Keratinocyte (primary cell): ENCODE measurements around the gene LTBP3. TPM values are rescaled to one million over a fixed set of nuclear protein-coding genes. Genes with fewer than 3 reads are reported as not detected.

Experiments
- DNase-seq: peaks from one replicate; pipeline ENCODE4 v3.0.0-alpha.2; 2011; ENCODE audit warnings: low read depth, missing footprints, low spot score
- FAIRE-seq: peaks from 2 replicates; lab custom pipeline; 2011; peaks lifted over from hg19 to GRCh38; lab: Jason Lieb, UNC
- H2AFZ ChIP-seq: 2 replicates; pipeline ENCODE4 v1.6.0; 2012; ENCODE audit warnings: low read length, control low read depth, inconsistent platforms; ENCODE audit not compliant: control insufficient read depth
- H3K27ac ChIP-seq: 2 replicates; pipeline ENCODE4 v1.5.1; 2011; ENCODE audit warnings: low read length; ENCODE audit not compliant: control insufficient read depth, insufficient read depth
- H3K27me3 ChIP-seq: 3 replicates; pipeline ENCODE4 v1.6.0; 2011; ENCODE audit warnings: low read length; ENCODE audit not compliant: control insufficient read depth, insufficient read depth; ENCODE audit errors: extremely low read depth
- H3K36me3 ChIP-seq, 2 experiments: 2 replicates in 1 of 2; 3 replicates in 1 of 2; pipeline ENCODE4 v1.5.1; 2011; ENCODE audit warnings: low read length in 2 of 2, mild to moderate bottlenecking in 1 of 2; ENCODE audit not compliant: control insufficient read depth in 2 of 2, insufficient read depth in 2 of 2; ENCODE audit errors: extremely low read depth in 1 of 2
- H3K4me1 ChIP-seq: 3 replicates; pipeline ENCODE4 v1.5.1; 2011; ENCODE audit warnings: low read length; ENCODE audit not compliant: control insufficient read depth, insufficient read depth; ENCODE audit errors: extremely low read depth
- H3K4me2 ChIP-seq: 3 replicates; pipeline ENCODE4 v1.6.0; 2011; ENCODE audit warnings: low read depth, low read length; ENCODE audit not compliant: control insufficient read depth, insufficient read depth; ENCODE audit errors: extremely low read depth
- H3K4me3 ChIP-seq, 3 experiments: fragments of 200-600 bp in 1 of 3; sonication (generic) in 1 of 3; 2 replicates in 2 of 3; 3 replicates in 1 of 3; pipeline ENCODE4 v1.5.1; 2011 to 2016; ENCODE audit warnings: low read length in 3 of 3, mild to moderate bottlenecking in 3 of 3, control low read depth in 2 of 3, inconsistent platforms in 1 of 3, low read depth in 1 of 3, mixed read lengths in 1 of 3, mixed run types in 1 of 3, moderate library complexity in 1 of 3; ENCODE audit not compliant: control insufficient read depth in 2 of 3, insufficient read depth in 2 of 3; ENCODE audit errors: extremely low read depth in 1 of 3
- H3K79me2 ChIP-seq: 2 replicates; pipeline ENCODE4 v1.6.0; 2012; ENCODE audit warnings: low read length; ENCODE audit not compliant: control insufficient read depth, insufficient read depth
- H3K9ac ChIP-seq: 3 replicates; pipeline ENCODE4 v1.6.0; 2011; ENCODE audit warnings: low read length; ENCODE audit not compliant: control insufficient read depth, insufficient read depth; ENCODE audit errors: extremely low read depth
- H3K9me1 ChIP-seq: 3 replicates; pipeline ENCODE4 v1.6.0; 2011; ENCODE audit warnings: low read length; ENCODE audit not compliant: control insufficient read depth, insufficient read depth; ENCODE audit errors: extremely low read depth
- H3K9me3 ChIP-seq: 2 replicates; pipeline ENCODE4 v1.5.1; 2012; ENCODE audit warnings: low read depth, low read length; ENCODE audit not compliant: control insufficient read depth
- H4K20me1 ChIP-seq: 3 replicates; pipeline ENCODE4 v1.6.0; 2011; ENCODE audit warnings: low read length; ENCODE audit not compliant: control insufficient read depth, insufficient read depth; ENCODE audit errors: extremely low read depth
- CTCF ChIP-seq, 3 experiments: IDR thresholded peaks in 1 of 3; conservative IDR thresholded peaks in 1 of 3; optimal IDR thresholded peaks in 1 of 3; 2 replicates in 2 of 3; 3 replicates in 1 of 3; pipeline versions ENCODE3 to v1.5.1; 2011; ENCODE audit warnings: low read length in 3 of 3, mild to moderate bottlenecking in 3 of 3, moderate library complexity in 2 of 3, control low read depth in 1 of 3, inconsistent platforms in 1 of 3; ENCODE audit not compliant: insufficient read depth in 2 of 3; ENCODE audit errors: extremely low read depth in 1 of 3
- EZH2 ChIP-seq: IDR thresholded peaks from one replicate; pipeline ENCODE4 v1.6.1; 2012; ENCODE audit warnings: inconsistent platforms, mild to moderate bottlenecking, low read length, moderate library complexity
- dilution Hi-C: fragments of 300-500 bp; cut with MboI; formaldehyde crosslinking; loops from one replicate; pipeline ENCODE4 v1.7.0; 2020; ENCODE audit warnings: low sequenced_read_pairs; ENCODE audit not compliant: extremely low pct_ligation_motif_present
- polyA plus RNA-seq, 5 experiments: library from polyadenylated mRNA; depleted of rRNA in 3 of 5; stranded (reverse) in 3 of 5; stranded (forward) in 1 of 5; unstranded in 1 of 5; fragments of >200 nt; gene quantifications; 1 replicate in 1 of 5; 2 replicates in 3 of 5; 3 replicates in 1 of 5; pipeline versions ENCODE4 v1.2.1 to v1.2.3, GENCODE V29; 2011 to 2012; ENCODE audit warnings: missing spikeins in 2 of 5, low read depth in 1 of 5, low replicate concordance in 1 of 5

LTBP3 gene
- polyA plus RNA-seq, 1 donor (not counting 4 experiments of a cell fraction or from before 2014, with no cell fraction given) = 9.1 TPM

- dilution Hi-C loops = no loop called here
These were observed 60.0 kb downstream of the LTBP3 start for GRCh38 chr11:65498042-65498726.

GRCh38 chr11:65497141-65498041, 60.8 kb downstream of the LTBP3 start:
- dilution Hi-C loops = no loop called here
- no peak for FAIRE-seq
- peak overlapping the region; percentile 100 for H3K4me2 ChIP-seq
- peaks cover 4 to 20% of the 10 kb centered on the region in 2 experiments for H3K36me3 ChIP-seq
- no peaks in the 10 kb centered on the region for H3K27me3 ChIP-seq
- no peaks in the 10 kb centered on the region for H3K9me3 ChIP-seq
- no peak overlapping the region for H2AFZ ChIP-seq
- H3K27ac ChIP-seq = peak overlapping the region; percentile 100
- peak overlapping the region; percentile 48 to 99 (median 94) for H3K4me3 ChIP-seq
- H4K20me1 ChIP-seq = peaks cover 29% of the 10 kb centered on the region
- DNase-seq = no peak
- peaks cover 56% of the 10 kb centered on the region for H3K79me2 ChIP-seq
- peak in 1 of 3 experiments; percentile 0 for TF ChIP-seq CTCF (optimal IDR thresholded peaks at IDR 0.05 in 1 of 3, IDR thresholded peaks at IDR 0.05 in 1 of 3, conservative IDR thresholded peaks at IDR 0.05 in 1 of 3; ENCODE audit: extremely low read depth in 1 of 3, insufficient read depth in 2 of 3, low read length in 3 of 3)
- TF ChIP-seq EZH2 = no peak
- peaks cover 51% of the 10 kb centered on the region for H3K4me1 ChIP-seq
- no peaks in the 10 kb centered on the region for H3K9me1 ChIP-seq
- H3K9ac ChIP-seq = peak overlapping the region; percentile 98

More at GRCh38 chr11:65498042-65498726, 60.0 kb downstream of the LTBP3 start:
- peak overlapping the region; percentile 59 for H2AFZ ChIP-seq
- H3K36me3 ChIP-seq = peaks cover 4 to 25% of the 10 kb centered on the region in 2 experiments
- no peaks in the 10 kb centered on the region for H3K9me1 ChIP-seq
- no peaks in the 10 kb centered on the region for H3K9me3 ChIP-seq
- no peaks in the 10 kb centered on the region for H3K27me3 ChIP-seq
- DNase-seq (no peak), FAIRE-seq (no peak)
- H3K4me1 ChIP-seq = peaks cover 43% of the 10 kb centered on the region
- peak overlapping the region; percentile 48 to 99 (median 94) for H3K4me3 ChIP-seq
- H4K20me1 ChIP-seq = peaks cover 36% of the 10 kb centered on the region
- peaks cover 64% of the 10 kb centered on the region for H3K79me2 ChIP-seq
- H3K4me2 ChIP-seq = peak overlapping the region; percentile 100
- no peak for TF ChIP-seq CTCF (optimal IDR thresholded peaks at IDR 0.05 in 1 of 3, IDR thresholded peaks at IDR 0.05 in 1 of 3, conservative IDR thresholded peaks at IDR 0.05 in 1 of 3; ENCODE audit: extremely low read depth in 1 of 3, insufficient read depth in 2 of 3, low read length in 3 of 3)
- TF ChIP-seq EZH2 = no peak
- peak overlapping the region; percentile 100 for H3K27ac ChIP-seq
- peak overlapping the region; percentile 98 for H3K9ac ChIP-seq
